Measurements from ENCODE around the gene RRP9.

RRP9 gene

GRCh38 chr3:51985063-51985462, 43.4 kb upstream of the RRP9 start:
- Histone ChIP-seq H3K9me3 (no peaks in the 10 kb centered on the region), H3K4me3 (no peak overlapping the region), H3K27me3 (no peaks in the 10 kb centered on the region), H3K36me3 (no peaks in the 10 kb centered on the region), H3K27ac (no peak overlapping the region), H3K4me1 (peaks cover 0 to 29% (median 25%) of the 10 kb centered on the region in 4 donors)
- intact Hi-C loops (cut with DNase I; ENCODE audit: low total_unique reads), result no loop called here
- DNase-seq, result no peak
- TF ChIP-seq, protein P1, sequence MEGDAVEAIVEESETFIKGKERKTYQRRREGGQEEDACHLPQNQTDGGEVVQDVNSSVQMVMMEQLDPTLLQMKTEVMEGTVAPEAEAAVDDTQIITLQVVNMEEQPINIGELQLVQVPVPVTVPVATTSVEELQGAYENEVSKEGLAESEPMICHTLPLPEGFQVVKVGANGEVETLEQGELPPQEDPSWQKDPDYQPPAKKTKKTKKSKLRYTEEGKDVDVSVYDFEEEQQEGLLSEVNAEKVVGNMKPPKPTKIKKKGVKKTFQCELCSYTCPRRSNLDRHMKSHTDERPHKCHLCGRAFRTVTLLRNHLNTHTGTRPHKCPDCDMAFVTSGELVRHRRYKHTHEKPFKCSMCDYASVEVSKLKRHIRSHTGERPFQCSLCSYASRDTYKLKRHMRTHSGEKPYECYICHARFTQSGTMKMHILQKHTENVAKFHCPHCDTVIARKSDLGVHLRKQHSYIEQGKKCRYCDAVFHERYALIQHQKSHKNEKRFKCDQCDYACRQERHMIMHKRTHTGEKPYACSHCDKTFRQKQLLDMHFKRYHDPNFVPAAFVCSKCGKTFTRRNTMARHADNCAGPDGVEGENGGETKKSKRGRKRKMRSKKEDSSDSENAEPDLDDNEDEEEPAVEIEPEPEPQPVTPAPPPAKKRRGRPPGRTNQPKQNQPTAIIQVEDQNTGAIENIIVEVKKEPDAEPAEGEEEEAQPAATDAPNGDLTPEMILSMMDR (IDR thresholded peaks at IDR 0.05), result no peak

- no peaks in the 10 kb centered on the region for H3K27me3 ChIP-seq
- H3K36me3 ChIP-seq, result no peaks in the 10 kb centered on the region
- H3K9me3 ChIP-seq, result no peaks in the 10 kb centered on the region
- TF ChIP-seq, protein P1 (IDR thresholded peaks at IDR 0.05), result no peak
- no peak for DNase-seq
- intact Hi-C loops (cut with DNase I; ENCODE audit: low total_unique reads), result loop anchor here (5.0 kb wide), 1 partner anchor 42 kb away; the partner anchor contains the start of genes PARP3 and RRP9
- no peak overlapping the region for H3K4me3 ChIP-seq
- peaks cover 0 to 27% (median 20%) of the 10 kb centered on the region in 4 donors for H3K4me1 ChIP-seq
- H3K27ac ChIP-seq, result peak overlapping the region; percentile 94 to 96
These were observed 42.6 kb upstream of the RRP9 start for GRCh38 chr3:51984269-51984647.

DNA sequence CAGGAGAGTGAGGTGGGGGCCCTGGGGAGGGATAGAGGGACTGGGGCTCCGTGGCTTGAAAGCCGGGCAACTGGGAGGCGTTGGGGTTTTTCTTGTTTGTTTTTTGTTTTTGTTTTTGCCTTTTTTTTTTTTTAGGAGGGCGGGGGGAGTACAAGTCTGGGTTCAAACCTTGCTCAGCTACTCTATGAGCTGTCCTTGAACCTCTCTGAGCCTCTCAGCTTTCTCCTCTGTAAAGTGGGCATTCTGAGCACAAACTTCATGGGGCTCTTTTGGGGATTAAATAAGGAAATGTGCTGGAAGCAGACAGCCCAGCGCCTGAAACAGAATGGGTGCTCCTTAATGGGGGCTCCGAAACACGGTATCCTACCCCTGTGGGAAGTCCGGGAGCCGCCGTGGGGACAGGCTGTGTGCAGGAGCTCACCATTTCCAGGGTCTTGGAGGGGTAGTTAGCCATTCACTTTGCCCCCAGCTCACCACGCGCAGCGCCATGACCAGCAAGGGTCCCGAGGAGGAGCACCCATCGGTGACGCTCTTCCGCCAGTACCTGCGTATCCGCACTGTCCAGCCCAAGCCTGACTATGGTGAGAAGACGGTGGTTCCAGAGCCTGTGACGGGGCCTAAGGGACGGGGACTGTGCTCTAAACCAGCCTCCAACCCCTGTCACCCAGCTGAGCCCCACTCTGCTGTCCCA, 42.0 kb upstream of the RRP9 start:
- no peaks in the 10 kb centered on the region for H3K9me3 ChIP-seq
- TF ChIP-seq, protein P1 (IDR thresholded peaks at IDR 0.05), result no peak
- peaks cover 0 to 27% (median 20%) of the 10 kb centered on the region in 4 donors for H3K4me1 ChIP-seq
- H3K27ac ChIP-seq, result peak overlapping the region; percentile 94 to 96
- H3K4me3 ChIP-seq, result peak overlapping the region; percentile 62 to 88
- no peak for DNase-seq
- intact Hi-C loops (cut with DNase I; ENCODE audit: low total_unique reads), result loop anchor here (5.0 kb wide), 1 partner anchor 41 kb away; the partner anchor contains the start of genes PARP3 and RRP9
- no peaks in the 10 kb centered on the region for H3K36me3 ChIP-seq
- H3K27me3 ChIP-seq, result no peaks in the 10 kb centered on the region

DNA sequence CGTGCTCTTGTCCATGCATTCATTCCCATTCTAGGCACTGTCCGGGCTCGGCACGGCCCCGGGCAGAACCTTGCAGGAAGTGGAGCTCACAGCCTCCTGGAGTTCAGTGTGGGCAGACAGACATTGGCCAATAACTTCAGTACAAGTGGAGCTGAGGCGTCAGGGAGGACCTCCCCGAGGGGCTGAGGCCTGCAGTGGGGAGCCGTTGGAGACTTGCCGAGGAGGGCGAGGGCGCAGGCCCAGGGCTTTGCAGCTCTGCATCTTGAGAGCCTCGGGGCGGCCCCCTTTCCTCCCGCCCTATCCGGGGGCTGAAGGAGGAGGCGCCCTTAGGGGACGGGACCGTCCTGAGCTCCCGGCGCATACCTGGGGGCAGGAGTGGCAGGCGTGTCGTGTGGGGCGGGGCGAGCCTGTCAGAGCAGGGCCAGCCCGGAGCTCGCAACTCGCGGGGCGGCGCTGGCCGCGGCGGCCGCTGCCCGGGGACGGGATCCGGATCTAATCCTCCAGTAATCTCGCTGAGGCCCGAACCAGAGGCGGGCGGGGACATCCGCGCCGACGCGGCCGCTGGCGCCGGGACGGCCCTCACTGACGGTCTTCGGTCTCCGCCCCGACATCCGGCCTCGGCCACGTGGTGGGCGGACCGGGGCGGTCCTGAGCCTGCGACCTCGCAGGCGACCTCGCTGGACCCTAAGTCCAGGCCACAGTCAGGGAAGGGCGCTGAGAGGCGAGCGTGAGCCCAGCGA, 41.3 kb upstream of the RRP9 start, which contains the start of gene ACY1:
TSS of gene ACY1 (plus strand) at position 698 of the 740 bp plus-strand sequence. CDS start 530 bp downstream, outside the sequence.
- Histone ChIP-seq H3K9me3 (no peaks in the 10 kb centered on the region), H3K27me3 (no peaks in the 10 kb centered on the region), H3K4me3 (peak within 1 kb of the TSS; percentile 62 to 88), H3K36me3 (no peaks in the 10 kb centered on the region), H3K27ac (peak within 1 kb of the TSS; percentile 94 to 96), H3K4me1 (peaks cover 0 to 27% (median 20%) of the 10 kb centered on the region in 4 donors)
- peak; percentile 85 to 94 for DNase-seq
- intact Hi-C loops (cut with DNase I; ENCODE audit: low total_unique reads), result loop anchor here (5.0 kb wide), 1 partner anchor 41 kb away; the partner anchor contains the start of genes PARP3 and RRP9
- TF ChIP-seq, protein P1 (IDR thresholded peaks at IDR 0.05), result no peak

- Histone ChIP-seq H3K27ac (peak overlapping the region; percentile 94 to 96), H3K4me1 (peaks cover 0 to 34% (median 20%) of the 10 kb centered on the region in 4 donors), H3K36me3 (no peaks in the 10 kb centered on the region), H3K4me3 (peak overlapping the region; percentile 62 to 88), H3K9me3 (no peaks in the 10 kb centered on the region), H3K27me3 (no peaks in the 10 kb centered on the region)
- intact Hi-C loops (cut with DNase I; ENCODE audit: low total_unique reads), result loop anchor here (5.0 kb wide), 1 partner anchor 40 kb away; the partner anchor contains the start of genes PARP3 and RRP9
- TF ChIP-seq, protein P1 (IDR thresholded peaks at IDR 0.05), result peak; percentile 19 to 27
- DNase-seq, result no peak
These were observed 40.7 kb upstream of the RRP9 start for GRCh38 chr3:51982352-51982837.

Data from tibial artery (tissue), 4 donors.